Inflammatory macrophage (primary cell): ENCODE measurements around the gene KAZN.
A peak's percentile ranks its signal among the peaks of the same experiment; 100 is the strongest.

Experiments
- DNase-seq, 2 donors: peaks; one replicate each; pipeline ENCODE4 v3.0.0-alpha.2; 2020 to 2022

The KAZN gene

DNA sequence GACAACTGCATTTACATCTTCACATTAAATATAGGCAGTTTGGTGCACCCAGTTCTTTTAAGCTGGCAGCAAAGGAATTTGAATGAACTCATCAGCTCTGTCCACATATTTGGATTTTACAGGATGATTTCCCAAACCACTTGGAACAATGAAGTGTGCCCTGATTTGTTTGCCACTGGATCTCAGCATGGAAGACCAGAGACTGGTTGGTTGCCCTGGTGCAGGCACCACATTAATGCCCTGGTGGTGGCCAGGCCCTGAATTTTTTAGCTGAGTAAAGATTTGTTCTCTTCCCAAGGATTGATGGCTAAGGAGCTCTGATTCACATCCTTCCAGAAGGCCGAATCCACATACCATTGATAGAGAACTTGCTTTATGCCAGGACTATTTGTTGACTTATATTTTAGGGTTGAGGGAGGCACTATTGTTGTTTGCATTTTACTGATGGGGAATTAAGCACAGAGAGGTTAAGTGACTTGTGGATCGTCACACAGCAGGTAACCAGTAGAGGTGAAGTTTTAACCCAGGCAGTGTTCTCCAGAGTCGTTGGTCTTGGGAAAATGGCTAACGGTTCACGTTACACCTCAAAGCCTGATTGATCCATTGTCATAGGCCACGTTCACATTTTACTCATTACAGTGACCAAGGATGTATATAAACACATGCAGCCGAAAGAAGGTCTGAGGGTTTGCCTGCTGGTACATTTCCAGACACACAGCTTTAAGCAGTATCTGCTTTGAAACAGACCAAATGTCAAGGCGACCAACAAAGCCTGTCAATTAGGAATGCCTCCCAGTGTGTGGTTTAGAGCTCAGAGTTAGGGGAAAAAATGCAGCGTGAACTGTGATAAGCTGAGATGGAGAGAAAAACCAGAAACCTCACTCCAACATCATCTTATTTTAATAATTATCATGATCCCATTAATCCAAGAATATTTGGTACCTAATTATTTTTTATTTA is 50.7 kb downstream of the KAZN start:
- DNase-seq, result no peak

DNA sequence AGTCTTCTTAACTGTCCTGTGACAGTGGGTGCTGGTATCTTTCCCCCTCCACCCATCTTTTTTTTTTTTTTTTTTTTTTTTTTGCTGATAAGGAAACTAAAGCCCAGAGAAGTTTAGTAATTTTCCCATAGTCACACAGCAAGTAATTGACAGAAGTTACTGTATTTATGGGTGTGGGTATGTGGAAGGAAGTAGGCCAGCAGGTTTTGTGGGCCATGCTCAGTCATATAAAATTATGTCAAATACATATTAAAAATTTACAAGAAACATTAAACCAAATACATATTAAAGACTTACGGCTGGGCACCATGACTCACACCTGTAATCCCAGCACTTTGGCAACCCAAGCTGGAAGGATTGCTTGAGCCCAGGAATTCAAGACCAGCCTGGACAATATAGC is 51.5 kb downstream of the KAZN start:
- DNase-seq, result no peak

DNA sequence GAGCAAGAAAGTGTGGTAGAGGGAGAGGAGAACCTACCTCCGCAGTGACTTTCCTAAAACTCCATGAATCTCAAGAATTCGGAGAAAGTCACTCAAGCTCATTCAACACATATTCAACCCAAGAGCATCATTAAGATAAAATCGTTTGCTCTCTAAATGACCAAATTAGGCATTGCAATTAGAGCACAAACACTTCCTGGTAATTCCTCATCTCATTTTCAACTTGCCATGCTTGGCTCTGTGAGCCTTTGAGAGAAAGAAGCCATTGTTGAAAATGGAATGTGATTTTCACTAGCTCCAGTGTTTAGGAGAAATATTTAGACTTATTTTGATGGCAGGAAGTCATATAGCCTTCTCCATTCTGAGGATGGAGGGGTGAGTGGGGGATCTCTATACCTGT is 52.5 kb downstream of the KAZN start:
- no peak for DNase-seq

DNA sequence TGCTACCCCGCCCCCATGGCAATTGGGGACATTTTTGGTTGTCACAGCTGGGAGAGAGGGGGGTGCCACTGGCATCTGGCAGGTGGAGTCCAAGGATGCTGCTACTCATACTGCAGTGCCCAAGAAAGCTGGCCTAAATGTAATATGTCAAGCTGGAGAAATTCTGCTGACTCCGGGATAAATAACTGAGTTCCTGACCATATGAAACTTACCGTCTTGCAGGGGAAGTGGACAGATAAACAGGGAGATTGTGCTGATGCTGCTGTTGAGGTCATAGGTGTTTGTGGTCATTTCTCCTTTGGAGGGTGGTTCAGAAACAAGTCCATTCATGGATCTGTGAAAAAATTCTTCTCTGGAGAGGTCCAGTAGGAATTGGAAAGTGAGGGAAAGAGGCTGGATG is 54.4 kb downstream of the KAZN start:
- DNase-seq, result no peak

DNA sequence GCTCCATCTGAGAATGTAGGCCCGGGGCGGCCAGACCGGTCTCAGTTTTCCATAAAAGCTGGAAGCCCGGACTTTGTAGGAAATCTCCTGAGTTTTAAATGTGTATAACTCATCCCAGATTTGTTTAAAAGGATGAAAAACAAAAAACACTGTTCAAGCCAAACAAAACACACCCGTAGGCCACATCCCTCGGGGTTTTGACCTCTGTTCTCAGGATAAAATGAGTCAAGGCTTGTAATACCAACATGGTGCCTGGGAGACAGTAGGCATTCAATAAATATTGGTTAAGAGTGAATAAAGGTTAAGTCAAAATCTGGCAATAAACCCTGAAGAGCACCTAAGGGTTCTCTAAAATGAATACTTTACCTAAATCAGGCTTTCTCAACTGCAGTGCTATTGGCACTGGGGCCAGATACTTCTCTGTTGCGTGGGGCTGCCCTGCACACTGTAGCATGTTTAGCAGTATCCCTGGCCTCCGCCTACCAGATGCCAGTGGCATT is 55.0 kb downstream of the KAZN start:
- DNase-seq, result no peak

DNA sequence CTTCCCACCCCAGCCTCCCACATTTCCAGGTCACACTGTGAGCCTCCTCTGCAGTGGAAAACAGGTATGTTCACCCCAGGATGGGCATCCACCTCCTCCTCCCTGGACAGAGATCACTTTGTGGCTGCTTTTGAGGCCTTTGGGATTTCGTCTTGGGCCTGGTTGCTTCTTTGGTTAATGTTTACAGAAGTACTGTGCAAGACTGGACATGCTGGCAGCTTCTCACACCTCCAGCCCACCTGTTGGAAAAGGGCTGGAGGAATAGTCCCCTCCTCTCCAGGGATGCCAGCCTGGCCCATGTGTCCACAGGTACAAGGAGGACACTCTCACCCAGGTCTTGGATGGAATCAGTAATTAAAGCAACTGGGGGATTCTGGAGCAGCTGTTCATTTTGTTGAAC is 56.1 kb downstream of the KAZN start:
- DNase-seq, result no peak

DNA sequence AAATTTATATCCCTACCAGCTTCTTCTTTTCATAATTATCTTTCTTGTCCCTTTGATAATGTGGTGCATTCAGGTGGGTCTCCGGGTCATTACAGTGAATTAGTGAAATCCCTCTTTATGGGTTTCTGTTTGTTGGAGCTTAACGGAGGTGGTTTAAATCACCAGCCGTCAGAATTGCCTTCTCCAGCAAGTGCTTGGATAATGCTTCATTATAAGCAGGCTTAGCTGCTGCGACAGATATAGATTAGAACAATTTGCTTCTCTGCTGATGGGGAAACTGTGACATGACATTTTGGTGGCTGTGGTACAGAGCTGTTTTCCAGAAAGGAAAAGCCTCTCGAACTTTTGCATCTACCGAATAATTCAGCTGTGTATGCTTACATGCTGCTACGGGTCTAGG is 56.9 kb downstream of the KAZN start:
- no peak for DNase-seq

DNA sequence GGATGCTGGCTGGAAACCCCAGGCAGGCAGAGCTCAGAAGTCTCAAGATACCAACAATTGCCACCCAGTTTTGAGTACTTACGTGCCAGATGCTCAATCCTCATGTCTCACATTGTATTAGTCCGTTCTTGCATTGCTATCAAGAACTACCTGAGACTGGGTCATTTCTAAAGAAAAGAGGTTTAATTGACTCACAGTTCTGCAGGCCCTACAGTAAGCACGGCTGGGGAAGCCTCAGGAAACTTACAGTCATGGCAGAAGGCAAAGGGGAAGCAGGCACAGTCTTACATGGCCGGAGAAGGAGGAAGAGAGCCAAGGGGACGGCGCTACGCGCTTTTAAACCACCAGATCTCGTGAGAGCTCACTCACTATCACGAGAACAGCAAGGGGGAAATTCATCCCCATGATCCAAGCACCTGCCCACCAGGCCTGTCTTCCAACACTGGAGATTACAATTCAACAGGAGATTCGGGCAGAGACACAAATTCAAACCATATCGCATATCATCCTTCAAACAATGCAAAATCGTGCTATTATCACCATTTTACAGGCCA is 58.0 kb downstream of the KAZN start:
- no peak for DNase-seq

DNA sequence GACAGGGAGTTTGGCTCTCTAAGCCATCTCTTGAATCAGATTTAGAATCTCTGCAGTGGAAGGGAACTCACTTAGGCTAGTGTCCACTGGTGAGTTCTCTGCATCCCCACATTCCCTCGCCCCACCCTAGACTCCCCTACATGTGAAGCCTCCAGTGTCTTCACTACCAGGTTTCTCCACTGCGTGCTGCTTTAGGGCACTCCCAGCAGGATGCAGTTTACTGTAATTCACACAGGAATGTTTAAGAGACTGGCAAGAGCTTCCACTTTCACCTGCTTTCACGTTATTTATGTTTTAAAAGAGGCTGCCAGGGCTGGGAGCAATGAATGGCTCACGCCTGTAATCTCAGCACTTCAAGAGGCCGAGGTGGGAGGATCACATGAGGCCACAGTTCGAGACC is 60.2 kb downstream of the KAZN start:
- DNase-seq, result no peak

DNA sequence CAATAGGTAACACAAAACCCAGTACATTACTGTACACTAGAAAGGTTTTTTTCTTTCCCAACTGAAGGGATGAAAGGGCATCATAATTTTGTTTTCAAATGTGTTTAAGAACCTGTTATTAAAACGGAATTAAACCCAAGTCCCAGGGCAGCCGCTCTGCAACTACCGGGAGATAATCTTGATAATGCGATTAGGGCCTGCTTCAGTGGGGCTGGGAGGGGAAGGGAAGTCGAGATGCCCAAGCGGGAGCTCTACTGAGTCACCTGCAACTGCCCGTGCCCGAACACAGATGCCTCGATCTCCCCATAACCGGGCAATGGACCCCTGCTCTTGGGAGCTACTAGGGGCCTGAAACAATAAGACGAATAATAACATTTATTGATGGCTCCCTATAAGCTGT is 61.4 kb downstream of the KAZN start:
- DNase-seq, result no peak

DNA sequence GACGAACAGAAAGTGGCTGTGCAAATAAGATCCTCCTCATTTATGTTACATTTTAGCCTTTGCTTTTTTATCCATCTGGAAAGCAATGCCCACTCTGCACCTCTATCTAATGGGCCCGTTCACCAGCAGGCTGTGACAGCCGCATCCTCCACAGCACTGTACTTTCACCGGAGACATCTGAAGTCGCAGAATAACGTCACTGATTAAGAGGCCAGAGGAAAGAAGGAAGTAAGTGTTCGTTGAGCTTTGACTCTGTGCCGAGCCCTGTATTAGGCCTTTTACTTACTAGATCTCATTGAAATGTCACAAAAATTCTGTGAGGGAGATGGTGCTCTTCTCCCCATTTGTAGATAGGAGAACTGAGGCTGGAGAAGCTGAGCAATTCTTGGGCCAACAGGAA is 62.3 kb downstream of the KAZN start:
- DNase-seq, result peak; percentile 8 to 24

DNA sequence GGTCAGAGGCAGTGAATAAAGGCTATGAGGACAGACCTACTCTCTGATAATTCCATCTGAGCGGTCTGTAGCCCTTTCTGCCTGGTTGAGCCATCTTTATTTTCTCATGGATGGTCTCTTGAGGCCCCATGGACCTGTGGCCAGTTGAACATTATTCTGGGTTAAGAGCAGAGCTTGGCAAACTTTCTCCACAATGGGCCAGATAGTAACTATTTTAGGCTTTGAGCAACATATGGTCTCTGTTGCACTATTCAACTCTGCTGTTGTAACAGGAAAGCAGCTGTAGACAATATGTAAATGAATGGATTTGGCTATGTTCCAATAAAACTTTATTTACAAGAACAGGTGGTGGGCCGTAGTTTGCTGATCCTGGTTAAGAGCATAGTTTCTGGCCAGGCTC is 62.7 kb downstream of the KAZN start:
- no peak for DNase-seq

DNA sequence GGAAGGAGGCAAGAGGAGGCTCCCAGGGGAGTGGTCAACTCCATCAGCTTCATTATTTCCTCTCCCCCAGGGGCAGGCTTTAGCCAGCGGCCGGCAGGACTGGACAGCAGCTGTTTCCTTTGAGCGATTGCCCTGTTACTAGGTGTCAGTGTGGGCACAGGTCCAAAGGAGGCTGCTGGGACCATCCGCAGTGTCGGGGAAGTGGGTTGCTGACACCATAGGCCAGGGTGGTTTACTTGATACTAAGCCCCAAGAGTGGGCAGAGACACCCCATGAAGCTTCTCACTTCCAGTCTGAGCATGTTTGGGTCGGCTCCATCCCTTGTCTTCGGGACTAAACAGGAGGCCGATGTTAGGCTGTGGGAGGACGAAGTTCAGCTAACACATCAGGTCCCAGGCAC is 63.6 kb downstream of the KAZN start:
- DNase-seq, result no peak

DNA sequence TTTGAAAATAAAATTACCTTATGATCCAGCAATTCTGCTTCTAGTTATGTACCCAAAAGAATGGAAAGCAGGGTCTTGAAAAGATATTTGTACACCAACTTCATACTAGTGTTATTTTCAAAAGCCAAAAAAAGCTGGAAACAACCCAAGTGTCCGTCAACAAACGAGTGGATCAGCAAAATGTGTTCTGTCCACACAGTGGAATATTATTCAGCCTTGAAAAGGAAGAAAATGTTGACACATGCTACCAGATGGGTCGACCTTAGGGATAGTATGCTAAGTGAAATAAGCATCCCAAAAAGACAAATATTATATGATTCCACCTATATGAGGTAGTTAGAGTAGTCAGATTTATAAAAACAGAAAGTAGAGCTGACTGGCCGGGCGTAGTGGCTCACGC is 65.3 kb downstream of the KAZN start:
- DNase-seq, result no peak

DNA sequence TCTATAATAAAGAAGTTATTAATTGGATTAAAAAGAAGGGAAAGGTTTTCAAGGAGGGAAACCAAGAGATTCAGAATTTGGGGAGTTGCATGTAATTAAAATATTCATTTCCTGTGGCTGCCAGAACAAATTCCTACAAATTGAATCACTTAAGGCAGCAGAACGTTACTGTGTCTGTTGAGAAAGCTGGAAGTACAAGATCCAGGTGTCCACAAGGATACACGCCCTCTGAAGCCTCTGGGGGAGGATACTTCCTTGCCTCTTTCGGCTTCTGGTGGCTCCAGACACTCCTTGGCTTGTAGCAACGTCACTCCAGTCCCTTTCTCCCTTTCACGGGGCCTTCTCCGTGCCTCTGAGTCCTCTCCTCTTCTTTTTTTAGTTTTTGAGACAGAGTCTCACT is 67.9 kb downstream of the KAZN start:
- DNase-seq, result no peak

DNA sequence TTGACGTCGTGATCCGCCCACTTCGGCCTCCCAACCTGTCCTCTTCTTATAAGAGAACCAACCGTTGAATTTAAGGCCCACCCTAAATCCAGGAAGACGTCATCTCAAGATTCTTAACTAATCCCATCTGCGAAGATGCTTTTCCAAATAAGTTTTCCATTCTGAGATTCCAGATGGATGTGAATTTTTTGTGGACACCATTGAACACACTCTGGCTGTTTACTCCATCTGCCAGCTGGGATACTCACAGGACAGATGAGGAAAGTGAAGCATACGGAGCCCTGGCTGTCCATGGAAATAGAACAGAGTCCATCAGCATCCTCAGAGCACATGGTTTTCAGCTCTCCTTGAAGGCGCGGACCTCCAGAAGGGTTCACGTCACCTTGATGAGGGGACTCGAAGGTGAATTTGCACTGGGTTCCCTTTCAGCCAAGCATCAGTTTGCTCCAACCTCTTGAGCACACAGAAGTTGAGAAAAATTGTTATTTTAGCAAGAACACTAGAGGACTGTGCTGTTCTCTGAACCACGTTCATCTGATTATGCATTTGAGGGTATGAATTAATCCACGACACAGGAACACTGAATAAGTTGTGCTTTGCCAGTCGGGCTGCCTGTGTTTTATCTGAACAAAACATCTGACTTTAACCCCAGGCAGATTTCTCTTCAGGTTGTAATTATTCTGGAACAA is 68.6 kb downstream of the KAZN start:
- no peak for DNase-seq

DNA sequence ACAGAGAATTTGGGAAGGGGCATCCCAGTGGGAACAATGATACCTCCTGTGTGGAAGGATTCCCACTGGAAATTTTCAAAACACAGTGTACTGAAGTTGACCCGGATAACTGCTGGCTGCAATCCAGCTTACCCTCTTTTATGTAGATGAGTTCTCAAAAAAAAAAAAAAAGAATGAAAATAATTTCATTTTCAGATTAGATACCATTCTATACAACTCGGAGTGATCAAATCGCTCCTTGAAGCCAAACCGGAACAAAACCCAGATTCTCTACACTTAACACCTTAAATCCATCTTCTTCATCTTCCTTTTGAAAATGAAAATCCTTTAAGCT is 69.1 kb downstream of the KAZN start:
- no peak for DNase-seq

DNA sequence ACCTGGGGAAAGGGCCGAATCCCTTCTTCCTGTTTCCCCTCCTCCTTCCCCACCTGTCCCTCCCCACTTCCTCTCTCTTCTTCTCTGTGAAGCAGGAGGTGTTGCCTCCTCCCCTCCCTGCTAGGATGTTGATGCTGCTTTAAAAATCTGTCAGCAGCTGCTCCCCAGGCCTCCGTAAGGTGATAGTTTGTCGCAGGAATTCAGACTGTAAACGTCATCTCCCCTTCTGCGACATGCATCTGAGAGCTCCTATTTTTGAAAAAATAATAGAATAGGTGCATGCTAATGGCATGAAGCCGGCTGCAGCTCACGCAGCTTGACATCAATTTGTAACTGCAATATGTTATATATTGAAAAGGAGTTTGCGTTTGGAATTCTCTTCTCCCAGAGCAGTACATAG is 70.1 kb downstream of the KAZN start:
- no peak for DNase-seq

DNA sequence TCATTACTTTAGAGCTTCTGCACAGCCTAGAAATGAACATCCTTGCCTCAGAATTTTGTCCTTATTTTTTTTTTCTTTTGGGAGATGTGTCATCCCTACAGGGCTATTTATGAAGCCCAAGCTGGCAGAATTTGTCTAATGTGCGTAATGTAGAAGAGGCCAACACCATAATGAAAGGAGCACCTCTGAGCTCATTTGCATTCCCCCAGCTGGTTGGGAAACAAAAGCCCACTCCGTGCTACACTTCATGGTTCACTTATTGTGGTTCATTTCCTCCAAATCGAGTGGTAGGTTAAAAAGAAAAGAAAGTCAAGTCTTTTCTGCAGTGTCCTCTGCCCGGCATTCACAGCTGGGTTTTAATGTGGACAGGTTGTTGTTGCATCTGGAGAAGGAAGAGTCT is 73.5 kb downstream of the KAZN start:
- no peak for DNase-seq

DNA sequence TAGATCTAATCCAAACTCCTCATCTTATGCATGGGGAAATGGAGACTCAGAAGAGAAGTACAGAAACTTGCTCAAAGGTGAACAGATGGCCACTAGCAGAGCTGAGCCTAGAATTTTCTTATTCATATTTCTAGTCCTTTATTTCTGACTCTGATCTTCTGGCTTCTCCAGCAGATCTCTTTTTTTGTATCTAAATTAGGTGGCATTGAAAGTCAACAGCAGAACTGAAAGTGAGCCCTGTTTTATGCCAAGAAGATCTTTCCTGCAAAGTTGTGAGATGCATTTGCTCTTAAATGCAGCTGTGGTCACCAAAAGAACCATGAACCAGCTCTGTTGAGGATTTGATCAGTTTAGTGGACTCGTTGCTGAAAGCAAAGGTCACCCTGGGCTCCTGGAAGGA is 75.5 kb downstream of the KAZN start:
- DNase-seq, result no peak

DNA sequence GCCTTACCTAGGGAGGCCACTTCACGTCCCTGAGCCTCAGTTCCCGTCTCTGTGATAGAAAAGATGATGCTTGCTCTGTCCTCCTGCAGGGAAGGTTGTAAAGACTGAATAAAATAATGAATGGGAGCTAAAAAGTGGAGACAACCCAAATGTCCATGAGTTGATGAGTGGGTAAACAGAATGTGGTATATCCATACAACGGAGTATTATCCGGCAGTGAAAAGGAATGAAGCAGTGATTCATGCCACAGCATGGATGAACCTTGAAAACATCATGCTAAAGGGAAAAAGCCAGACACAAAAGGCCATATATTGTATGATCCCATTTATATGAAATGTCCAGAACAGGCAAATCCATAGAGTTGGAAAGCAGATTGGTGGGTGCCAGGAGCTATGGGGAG is 77.9 kb downstream of the KAZN start:
- DNase-seq, result no peak

DNA sequence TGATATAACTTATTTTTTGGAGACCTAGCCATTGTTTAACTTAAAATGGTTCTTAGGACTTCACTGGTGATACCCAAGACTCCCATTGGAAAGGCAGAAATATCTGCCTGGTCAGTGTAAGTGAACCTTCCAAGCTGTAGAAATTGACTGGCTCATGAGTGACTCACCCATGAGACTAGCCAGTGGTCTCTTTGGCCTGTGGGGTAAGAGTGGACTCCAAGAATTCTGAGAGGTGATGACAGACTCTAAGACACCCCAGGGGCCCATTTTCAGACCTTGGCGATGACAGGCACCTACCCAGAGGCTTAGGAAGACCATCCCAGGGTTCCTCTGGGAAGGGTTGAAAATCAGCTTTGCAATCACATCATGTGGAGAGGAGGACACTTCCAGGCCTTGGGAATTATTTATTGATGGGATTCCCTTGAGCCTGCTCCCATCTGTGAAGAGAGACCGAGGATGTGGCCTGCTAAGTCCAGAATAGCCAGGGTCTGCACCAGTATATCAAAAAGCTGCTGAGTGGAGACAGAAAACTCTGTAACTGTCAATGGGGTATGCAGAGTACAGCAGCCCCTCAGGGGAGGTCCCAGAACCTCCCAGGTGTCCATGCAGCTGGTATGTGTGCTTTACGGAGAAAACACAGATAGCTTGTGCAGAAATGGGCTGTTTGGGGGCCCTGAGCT is 78.9 kb downstream of the KAZN start:
- DNase-seq, result no peak

DNA sequence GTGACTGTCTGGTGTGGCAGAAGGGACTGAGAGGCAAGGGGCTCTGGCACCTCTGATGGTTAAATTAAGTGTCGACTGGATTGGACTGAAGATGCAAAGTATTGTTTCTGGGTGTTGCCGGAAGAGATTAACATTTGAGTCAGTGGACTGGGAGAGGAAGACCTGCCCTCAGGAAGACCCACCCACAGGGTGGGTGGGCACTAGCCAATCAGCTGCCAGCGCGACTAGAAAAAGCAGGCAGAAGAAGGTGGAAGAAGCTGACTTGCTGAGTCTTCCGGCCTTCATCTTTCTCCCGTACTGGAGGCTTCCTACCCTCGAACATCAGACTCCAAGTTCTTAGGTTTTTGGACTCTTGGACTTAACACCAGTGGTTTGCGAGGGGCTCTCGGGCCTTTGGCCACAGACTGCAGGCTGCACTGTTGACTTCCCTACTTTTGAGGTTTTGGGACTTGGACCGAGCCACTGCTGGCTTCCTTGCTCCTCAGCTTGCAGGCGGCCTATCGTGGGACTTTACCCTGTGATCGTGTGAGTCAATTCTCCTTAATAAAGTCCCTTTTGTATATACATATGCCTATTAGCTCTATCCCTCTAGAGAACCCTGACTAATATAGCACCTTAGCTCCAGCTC is 79.6 kb downstream of the KAZN start:
- no peak for DNase-seq
